Peyer's patch (tissue), 4 donors: ENCODE results near the gene PFN2. TPM values are rescaled to one million over a fixed set of nuclear protein-coding genes. Genes with fewer than 3 reads are reported as not detected.
"Not testable (repeated sequence)": the region's sequence is repeated elsewhere in the genome, so short reads cannot be mapped to it uniquely, and the experiment has no call there.

Source experiments
- DNase-seq, 3 donors: peaks; one replicate each; pipeline ENCODE4 v3.0.0-alpha.2; 2017 to 2019
- H3K27ac ChIP-seq, 4 donors: fragments of 200-600 bp; sonication (generic); one replicate each; pipeline ENCODE4 v1.5.1; 2016 to 2019
- H3K27me3 ChIP-seq, 2 donors: fragments of 200-600 bp; sonication (generic); one replicate each; pipeline ENCODE4 v1.5.1; 2019
- H3K36me3 ChIP-seq, 3 donors: fragments of 200-600 bp; sonication (generic); one replicate each; pipeline ENCODE4 v1.5.1; 2016 to 2019
- H3K4me1 ChIP-seq, 4 donors: fragments of 200-600 bp; sonication (generic); one replicate each; pipeline ENCODE4 v1.5.1; 2016 to 2019
- H3K4me3 ChIP-seq, 4 donors: fragments of 200-600 bp; sonication (generic); 1 replicate in 3 of 4; 2 replicates in 1 of 4; pipeline ENCODE4 v1.5.1; 2016 to 2019; ENCODE audit warnings: mild to moderate bottlenecking in 1 of 4
- H3K9me3 ChIP-seq, 4 donors: fragments of 200-600 bp; sonication (generic); one replicate each; pipeline ENCODE4 v1.5.1; 2016 to 2019; ENCODE audit warnings: mild to moderate bottlenecking in 1 of 4
- POLR2A ChIP-seq, 2 donors: fragments of 450-650 bp; IDR thresholded peaks; one replicate each; pipeline ENCODE4 v1.5.1; 2017; ENCODE audit warnings: antibody characterized with exemption in 2 of 2, mild to moderate bottlenecking in 2 of 2, moderate library complexity in 2 of 2
- total RNA-seq, 4 donors: library from RNA; depleted of rRNA; stranded (reverse); fragments of >200 nt; gene quantifications; one replicate each; pipeline ENCODE4 v1.1.0, GENCODE V29; 2016
- TF ChIP-seq, protein P1 (sequence below), 6 experiments: fragments of 450-650 bp in 4 of 6; fragments of 200-600 bp in 2 of 6; sonication (generic) in 1 of 6; IDR thresholded peaks; one replicate each; pipeline ENCODE4 v1.5.1; 2017 to 2019; ENCODE audit warnings: antibody characterized with exemption in 6 of 6, mild to moderate bottlenecking in 3 of 6, moderate library complexity in 1 of 6

The PFN2 gene
- total RNA-seq, 4 donors from 2014 or later = 39.6 to 69.6 (median 60.9) TPM

DNA sequence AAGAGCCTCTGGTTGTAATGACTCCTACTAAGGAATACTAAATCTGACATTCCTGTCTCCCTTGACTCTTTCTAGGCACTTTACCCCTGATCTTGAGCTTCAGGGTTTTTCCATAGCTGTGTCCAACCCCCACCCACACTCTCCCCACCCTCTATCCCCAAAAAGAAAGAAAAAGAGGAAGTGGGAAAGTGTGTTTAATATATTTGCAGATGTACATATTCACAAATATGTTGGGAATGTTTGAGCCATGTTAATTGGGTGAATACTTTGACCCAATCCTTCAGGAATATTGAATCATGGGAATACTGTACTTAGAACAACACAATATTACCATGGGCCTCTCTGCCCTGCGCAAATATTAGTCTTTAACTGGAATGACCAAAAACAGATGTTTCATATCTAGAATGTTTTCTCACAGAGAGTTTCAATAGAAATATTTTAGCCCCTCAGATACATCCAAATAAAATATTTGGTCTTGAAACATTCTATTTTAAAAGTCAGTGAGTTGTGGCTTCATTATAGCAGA is 19.8 kb upstream of the PFN2 start:
- H3K27ac ChIP-seq = no peak overlapping the region
- DNase-seq = no peak
- TF ChIP-seq, protein P1, sequence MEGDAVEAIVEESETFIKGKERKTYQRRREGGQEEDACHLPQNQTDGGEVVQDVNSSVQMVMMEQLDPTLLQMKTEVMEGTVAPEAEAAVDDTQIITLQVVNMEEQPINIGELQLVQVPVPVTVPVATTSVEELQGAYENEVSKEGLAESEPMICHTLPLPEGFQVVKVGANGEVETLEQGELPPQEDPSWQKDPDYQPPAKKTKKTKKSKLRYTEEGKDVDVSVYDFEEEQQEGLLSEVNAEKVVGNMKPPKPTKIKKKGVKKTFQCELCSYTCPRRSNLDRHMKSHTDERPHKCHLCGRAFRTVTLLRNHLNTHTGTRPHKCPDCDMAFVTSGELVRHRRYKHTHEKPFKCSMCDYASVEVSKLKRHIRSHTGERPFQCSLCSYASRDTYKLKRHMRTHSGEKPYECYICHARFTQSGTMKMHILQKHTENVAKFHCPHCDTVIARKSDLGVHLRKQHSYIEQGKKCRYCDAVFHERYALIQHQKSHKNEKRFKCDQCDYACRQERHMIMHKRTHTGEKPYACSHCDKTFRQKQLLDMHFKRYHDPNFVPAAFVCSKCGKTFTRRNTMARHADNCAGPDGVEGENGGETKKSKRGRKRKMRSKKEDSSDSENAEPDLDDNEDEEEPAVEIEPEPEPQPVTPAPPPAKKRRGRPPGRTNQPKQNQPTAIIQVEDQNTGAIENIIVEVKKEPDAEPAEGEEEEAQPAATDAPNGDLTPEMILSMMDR (IDR thresholded peaks at IDR 0.05) = no peak
- H3K4me3 ChIP-seq = no peak overlapping the region
- H3K4me1 ChIP-seq = no peaks in the 10 kb centered on the region
- H3K36me3 ChIP-seq = no peaks in the 10 kb centered on the region
- no peaks in the 10 kb centered on the region for H3K27me3 ChIP-seq
- H3K9me3 ChIP-seq = peaks cover 0 to 13% (median 0%) of the 10 kb centered on the region in 4 donors

DNA sequence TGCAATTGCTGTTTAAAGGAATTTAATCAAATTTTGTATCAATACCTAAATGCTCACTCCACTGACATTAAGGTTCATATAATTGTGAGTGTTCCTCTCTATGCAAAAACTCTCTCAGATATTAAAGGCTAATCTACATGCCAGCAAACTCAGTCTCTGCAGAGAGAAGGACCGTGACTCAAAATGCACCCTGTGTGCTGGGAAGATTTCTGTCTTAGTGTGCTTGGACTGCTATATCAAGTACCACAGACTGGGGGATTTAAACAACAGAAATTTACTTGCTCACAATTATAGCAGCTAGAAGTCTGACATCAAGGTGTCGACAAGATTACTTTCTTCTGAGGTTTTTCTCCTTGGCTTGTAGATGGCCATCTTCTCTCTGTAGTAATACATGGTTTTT is 18.6 kb upstream of the PFN2 start:
- Histone ChIP-seq H3K27ac (no peak overlapping the region), H3K9me3 (peaks cover 0 to 7% (median 0%) of the 10 kb centered on the region in 4 donors), H3K36me3 (no peaks in the 10 kb centered on the region), H3K27me3 (no peaks in the 10 kb centered on the region), H3K4me1 (no peaks in the 10 kb centered on the region), H3K4me3 (no peak overlapping the region)
- no peak for TF ChIP-seq POLR2A (IDR thresholded peaks at IDR 0.05)
- TF ChIP-seq, protein P1 (IDR thresholded peaks at IDR 0.05) = no peak
- no peak for DNase-seq

- no peak overlapping the region for H3K4me3 ChIP-seq
- DNase-seq = no peak
- no peaks in the 10 kb centered on the region for H3K4me1 ChIP-seq
- no peak for TF ChIP-seq POLR2A (IDR thresholded peaks at IDR 0.05)
- TF ChIP-seq, protein P1 (IDR thresholded peaks at IDR 0.05) = no peak
- H3K27ac ChIP-seq = no peak overlapping the region
- no peaks in the 10 kb centered on the region for H3K9me3 ChIP-seq
- no peaks in the 10 kb centered on the region for H3K36me3 ChIP-seq
- H3K27me3 ChIP-seq = no peaks in the 10 kb centered on the region
These were observed 12.9 kb upstream of the PFN2 start for GRCh38 chr3:149983628-149984027.

GRCh38 chr3:149983053-149983452 is 12.4 kb upstream of the PFN2 start:
- not testable (repeated sequence) for H3K9me3 ChIP-seq, H3K4me3 ChIP-seq, H3K27ac ChIP-seq, DNase-seq, H3K36me3 ChIP-seq, H3K4me1 ChIP-seq, H3K27me3 ChIP-seq

DNA sequence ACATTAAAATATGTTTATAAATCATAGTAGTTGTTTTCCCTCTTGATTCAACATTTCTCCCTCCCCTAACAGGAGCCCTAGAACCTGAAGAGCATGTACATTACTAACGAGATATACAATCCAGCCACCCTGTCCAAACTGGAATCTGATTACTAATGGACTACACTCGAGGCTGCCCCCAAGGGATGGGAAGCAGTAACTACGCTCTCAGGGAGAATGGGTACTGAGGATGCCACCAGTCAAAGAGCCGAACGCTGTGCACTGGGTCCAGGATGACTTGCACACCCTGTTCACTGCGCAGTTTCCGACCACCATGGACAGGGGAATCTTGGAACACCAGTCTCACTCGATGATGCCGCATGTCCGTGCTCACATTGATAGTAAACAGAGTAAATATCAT is 11.3 kb upstream of the PFN2 start:
- H3K27ac ChIP-seq, H3K9me3 ChIP-seq, DNase-seq: not testable (repeated sequence)

GRCh38 chr3:149977386-149977785 is 6.7 kb upstream of the PFN2 start:
- no peak for DNase-seq
- H3K36me3 ChIP-seq = no peaks in the 10 kb centered on the region
- H3K4me1 ChIP-seq = peaks cover 0 to under 1% (median 0%) of the 10 kb centered on the region in 4 donors
- H3K9me3 ChIP-seq = no peaks in the 10 kb centered on the region
- no peak overlapping the region for H3K27ac ChIP-seq
- H3K27me3 ChIP-seq = no peaks in the 10 kb centered on the region
- no peak for TF ChIP-seq POLR2A (IDR thresholded peaks at IDR 0.05)
- TF ChIP-seq, protein P1 (IDR thresholded peaks at IDR 0.05) = no peak
- no peak overlapping the region for H3K4me3 ChIP-seq

More for the DNA sequence above, 11.3 kb upstream of the PFN2 start:
- H3K36me3 ChIP-seq, H3K4me1 ChIP-seq, H3K4me3 ChIP-seq, H3K27me3 ChIP-seq: not testable (repeated sequence)

DNA sequence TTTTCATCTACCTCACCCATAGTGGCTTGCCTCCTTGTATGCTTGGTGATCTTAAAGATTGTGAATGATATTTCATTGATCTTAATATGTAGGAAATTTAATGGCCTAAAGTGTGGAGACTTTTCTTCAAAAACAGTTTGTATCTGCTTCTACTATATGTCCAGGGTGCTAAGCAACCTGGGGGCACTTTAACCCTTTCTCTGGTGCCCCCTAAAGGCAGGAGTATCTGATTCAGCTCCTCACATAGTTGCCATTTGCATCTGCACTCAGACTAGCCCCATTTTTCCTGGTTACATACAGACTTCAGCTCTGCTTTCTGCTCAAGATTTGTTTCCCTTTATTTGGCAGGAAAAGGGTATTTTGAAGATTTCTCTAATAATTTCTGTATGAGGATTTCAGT is 5.2 kb upstream of the PFN2 start:
- Histone ChIP-seq H3K9me3 (no peaks in the 10 kb centered on the region), H3K27me3 (no peaks in the 10 kb centered on the region), H3K4me1 (peaks cover 0 to 7% (median 2%) of the 10 kb centered on the region in 4 donors), H3K4me3 (no peak overlapping the region), H3K36me3 (no peaks in the 10 kb centered on the region), H3K27ac (no peak overlapping the region)
- no peak for TF ChIP-seq POLR2A (IDR thresholded peaks at IDR 0.05)
- TF ChIP-seq, protein P1 (IDR thresholded peaks at IDR 0.05) = no peak
- no peak for DNase-seq
